Mammary epithelial cell (primary cell): ENCODE data around the gene CLCN2.

Experiments used
- EZH2 ChIP-seq: IDR thresholded peaks from 2 replicates; pipeline ENCODE4 v1.6.1; 2012; ENCODE audit warnings: low read length, inconsistent platforms, borderline replicate concordance
- TF ChIP-seq, protein P1 (sequence below), 2 donors: IDR thresholded peaks in 1 of 2; conservative IDR thresholded peaks in 1 of 2; 2 replicates each; pipeline ENCODE4 v1.5.1; 2011 to 2012; ENCODE audit warnings: inconsistent platforms in 2 of 2, low read length in 2 of 2, mild to moderate bottlenecking in 2 of 2, control low read depth in 1 of 2, low read depth in 1 of 2; ENCODE audit not compliant: insufficient read depth in 1 of 2; ENCODE audit errors: extremely low read depth in 1 of 2

DNA sequence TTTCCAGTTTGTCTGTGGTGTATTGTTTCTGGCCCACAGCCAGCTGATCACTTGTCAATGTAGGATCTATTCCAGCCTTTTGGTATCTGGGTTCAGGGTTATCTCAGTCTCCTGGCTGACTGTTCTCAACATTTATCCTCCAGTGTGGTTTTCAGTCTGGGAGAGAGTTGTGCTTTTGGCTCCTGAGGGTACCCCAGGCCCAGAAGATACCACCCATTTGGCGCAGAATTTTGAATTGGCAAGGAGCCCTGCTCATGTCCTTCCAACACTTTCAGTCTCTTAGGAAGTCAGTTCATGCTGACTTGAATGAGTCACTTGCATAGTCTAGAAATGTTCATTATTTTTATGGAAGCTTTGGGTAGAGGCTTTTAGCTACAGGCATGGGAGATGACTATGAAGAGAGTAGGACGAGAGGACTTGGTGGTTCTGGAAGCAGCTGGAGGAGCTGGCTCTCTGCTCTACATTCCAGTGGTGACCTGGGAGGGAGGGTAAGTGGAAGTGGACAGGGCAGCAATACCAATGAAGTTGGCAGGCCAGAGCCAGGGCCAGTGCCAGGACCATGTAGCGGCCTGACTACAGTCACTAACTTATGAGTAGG lies 7.3 kb upstream of the CLCN2 start:
- TF ChIP-seq EZH2, result no peak
- TF ChIP-seq, protein P1, sequence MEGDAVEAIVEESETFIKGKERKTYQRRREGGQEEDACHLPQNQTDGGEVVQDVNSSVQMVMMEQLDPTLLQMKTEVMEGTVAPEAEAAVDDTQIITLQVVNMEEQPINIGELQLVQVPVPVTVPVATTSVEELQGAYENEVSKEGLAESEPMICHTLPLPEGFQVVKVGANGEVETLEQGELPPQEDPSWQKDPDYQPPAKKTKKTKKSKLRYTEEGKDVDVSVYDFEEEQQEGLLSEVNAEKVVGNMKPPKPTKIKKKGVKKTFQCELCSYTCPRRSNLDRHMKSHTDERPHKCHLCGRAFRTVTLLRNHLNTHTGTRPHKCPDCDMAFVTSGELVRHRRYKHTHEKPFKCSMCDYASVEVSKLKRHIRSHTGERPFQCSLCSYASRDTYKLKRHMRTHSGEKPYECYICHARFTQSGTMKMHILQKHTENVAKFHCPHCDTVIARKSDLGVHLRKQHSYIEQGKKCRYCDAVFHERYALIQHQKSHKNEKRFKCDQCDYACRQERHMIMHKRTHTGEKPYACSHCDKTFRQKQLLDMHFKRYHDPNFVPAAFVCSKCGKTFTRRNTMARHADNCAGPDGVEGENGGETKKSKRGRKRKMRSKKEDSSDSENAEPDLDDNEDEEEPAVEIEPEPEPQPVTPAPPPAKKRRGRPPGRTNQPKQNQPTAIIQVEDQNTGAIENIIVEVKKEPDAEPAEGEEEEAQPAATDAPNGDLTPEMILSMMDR (conservative IDR thresholded peaks at IDR 0.05 in 1 of 2, IDR thresholded peaks at IDR 0.05 in 1 of 2; ENCODE audit: extremely low read depth in 1 of 2, insufficient read depth in 1 of 2, low read depth in 1 of 2, low read length in 2 of 2), result no peak
